ENCODE data around the gene LENG8. TPM values are rescaled to one million over a fixed set of nuclear protein-coding genes. Genes with fewer than 3 reads are reported as not detected.

The LENG8 gene
- total and polyA plus RNA-seq, 2 of the 13 experiments (the other 11 are each of a cell fraction or from before 2014, with no cell fraction given), result 14.3 to 41.9 TPM

DNA sequence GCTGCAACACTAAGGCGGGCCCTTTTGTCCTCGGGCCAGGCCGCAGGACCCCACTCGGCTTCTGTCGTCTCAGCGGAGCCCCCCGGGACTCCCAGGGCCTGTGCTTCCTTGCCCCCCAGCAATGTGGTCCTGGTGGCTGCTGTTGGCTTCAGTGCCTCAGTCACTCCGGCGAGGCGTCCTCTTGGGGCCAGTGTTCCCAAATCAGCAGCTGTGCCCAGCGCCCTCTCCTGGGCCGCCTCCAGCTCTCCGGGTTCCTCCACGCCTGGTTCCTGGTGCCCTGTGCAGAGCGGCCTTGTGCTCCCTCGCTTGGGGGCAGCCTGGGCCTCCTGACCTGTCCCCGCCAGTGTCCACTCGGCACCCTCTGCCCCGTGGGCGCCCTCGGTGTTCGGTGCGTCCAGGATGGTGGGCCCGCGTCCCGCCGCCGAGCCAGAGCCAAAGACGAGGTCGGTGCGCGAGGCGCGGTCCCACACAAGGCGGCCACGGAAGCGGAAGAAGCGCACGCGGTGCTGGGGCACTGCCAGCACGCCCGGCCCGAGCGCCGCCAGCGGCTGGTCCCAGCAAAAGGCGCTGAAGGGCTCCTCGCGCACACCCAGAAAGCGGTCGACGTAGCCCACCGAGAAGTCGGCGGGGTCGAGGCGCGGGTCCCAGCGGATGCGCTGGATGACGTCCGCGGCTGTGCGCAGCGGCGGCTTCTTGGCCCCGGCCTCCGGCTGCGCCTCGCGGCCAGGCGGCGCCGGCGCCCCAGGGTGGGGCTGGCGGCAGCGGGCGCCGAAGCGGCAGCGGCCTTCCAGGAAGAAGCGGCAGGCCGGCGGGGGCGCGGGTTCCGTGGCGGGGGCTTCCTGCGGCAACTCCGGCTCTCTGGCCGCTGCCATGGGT lies 13.9 kb downstream of the LENG8 start (continued):
- TF ChIP-seq, protein P1, sequence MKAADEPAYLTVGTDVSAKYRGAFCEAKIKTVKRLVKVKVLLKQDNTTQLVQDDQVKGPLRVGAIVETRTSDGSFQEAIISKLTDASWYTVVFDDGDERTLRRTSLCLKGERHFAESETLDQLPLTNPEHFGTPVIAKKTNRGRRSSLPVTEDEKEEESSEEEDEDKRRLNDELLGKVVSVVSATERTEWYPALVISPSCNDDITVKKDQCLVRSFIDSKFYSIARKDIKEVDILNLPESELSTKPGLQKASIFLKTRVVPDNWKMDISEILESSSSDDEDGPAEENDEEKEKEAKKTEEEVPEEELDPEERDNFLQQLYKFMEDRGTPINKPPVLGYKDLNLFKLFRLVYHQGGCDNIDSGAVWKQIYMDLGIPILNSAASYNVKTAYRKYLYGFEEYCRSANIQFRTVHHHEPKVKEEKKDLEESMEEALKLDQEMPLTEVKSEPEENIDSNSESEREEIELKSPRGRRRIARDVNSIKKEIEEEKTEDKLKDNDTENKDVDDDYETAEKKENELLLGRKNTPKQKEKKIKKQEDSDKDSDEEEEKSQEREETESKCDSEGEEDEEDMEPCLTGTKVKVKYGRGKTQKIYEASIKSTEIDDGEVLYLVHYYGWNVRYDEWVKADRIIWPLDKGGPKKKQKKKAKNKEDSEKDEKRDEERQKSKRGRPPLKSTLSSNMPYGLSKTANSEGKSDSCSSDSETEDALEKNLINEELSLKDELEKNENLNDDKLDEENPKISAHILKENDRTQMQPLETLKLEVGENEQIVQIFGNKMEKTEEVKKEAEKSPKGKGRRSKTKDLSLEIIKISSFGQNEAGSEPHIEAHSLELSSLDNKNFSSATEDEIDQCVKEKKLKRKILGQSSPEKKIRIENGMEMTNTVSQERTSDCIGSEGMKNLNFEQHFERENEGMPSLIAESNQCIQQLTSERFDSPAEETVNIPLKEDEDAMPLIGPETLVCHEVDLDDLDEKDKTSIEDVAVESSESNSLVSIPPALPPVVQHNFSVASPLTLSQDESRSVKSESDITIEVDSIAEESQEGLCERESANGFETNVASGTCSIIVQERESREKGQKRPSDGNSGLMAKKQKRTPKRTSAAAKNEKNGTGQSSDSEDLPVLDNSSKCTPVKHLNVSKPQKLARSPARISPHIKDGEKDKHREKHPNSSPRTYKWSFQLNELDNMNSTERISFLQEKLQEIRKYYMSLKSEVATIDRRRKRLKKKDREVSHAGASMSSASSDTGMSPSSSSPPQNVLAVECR (CRISPR knock-in tag; IDR thresholded peaks at IDR 0.05; ENCODE audit: borderline replicate concordance), result peak; percentile 84
- TF ChIP-seq ZNF772 (CRISPR knock-in tag; IDR thresholded peaks at IDR 0.05), result peak; percentile 62; the same call in 1 of the 2 replicates
- peak; percentile 21; the same call in 1 of the 2 replicates for TF ChIP-seq HOXA3 (CRISPR knock-in tag; IDR thresholded peaks at IDR 0.05)
- TF ChIP-seq KLF12 (CRISPR knock-in tag; IDR thresholded peaks at IDR 0.05; ENCODE audit: borderline replicate concordance), result no peak; the same call in 1 of the 2 replicates
- peak; percentile 89 for TF ChIP-seq ZNF883 (CRISPR knock-in tag; IDR thresholded peaks at IDR 0.05; ENCODE audit: not compliant biosample characterization)
- TF ChIP-seq, protein P2, sequence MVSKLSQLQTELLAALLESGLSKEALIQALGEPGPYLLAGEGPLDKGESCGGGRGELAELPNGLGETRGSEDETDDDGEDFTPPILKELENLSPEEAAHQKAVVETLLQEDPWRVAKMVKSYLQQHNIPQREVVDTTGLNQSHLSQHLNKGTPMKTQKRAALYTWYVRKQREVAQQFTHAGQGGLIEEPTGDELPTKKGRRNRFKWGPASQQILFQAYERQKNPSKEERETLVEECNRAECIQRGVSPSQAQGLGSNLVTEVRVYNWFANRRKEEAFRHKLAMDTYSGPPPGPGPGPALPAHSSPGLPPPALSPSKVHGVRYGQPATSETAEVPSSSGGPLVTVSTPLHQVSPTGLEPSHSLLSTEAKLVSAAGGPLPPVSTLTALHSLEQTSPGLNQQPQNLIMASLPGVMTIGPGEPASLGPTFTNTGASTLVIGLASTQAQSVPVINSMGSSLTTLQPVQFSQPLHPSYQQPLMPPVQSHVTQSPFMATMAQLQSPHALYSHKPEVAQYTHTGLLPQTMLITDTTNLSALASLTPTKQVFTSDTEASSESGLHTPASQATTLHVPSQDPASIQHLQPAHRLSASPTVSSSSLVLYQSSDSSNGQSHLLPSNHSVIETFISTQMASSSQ (IDR thresholded peaks at IDR 0.05; ENCODE audit: low read depth), result no peak
- TF ChIP-seq, protein P2 (CRISPR knock-in tag; IDR thresholded peaks at IDR 0.05; ENCODE audit: borderline replicate concordance), result 0 out of 2 replicates have a peak, but pooled peaks have one; percentile 18
- TF ChIP-seq TAF1 (CRISPR knock-in tag; IDR thresholded peaks at IDR 0.05), result peak; percentile 36; the same call in 1 of the 2 replicates
- TF ChIP-seq, protein P3, sequence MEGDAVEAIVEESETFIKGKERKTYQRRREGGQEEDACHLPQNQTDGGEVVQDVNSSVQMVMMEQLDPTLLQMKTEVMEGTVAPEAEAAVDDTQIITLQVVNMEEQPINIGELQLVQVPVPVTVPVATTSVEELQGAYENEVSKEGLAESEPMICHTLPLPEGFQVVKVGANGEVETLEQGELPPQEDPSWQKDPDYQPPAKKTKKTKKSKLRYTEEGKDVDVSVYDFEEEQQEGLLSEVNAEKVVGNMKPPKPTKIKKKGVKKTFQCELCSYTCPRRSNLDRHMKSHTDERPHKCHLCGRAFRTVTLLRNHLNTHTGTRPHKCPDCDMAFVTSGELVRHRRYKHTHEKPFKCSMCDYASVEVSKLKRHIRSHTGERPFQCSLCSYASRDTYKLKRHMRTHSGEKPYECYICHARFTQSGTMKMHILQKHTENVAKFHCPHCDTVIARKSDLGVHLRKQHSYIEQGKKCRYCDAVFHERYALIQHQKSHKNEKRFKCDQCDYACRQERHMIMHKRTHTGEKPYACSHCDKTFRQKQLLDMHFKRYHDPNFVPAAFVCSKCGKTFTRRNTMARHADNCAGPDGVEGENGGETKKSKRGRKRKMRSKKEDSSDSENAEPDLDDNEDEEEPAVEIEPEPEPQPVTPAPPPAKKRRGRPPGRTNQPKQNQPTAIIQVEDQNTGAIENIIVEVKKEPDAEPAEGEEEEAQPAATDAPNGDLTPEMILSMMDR (CRISPR knock-in tag; IDR thresholded peaks at IDR 0.05), result peak; percentile 70
- no peak for TF ChIP-seq ARNT (IDR thresholded peaks at IDR 0.05)
- TF ChIP-seq, protein P4, sequence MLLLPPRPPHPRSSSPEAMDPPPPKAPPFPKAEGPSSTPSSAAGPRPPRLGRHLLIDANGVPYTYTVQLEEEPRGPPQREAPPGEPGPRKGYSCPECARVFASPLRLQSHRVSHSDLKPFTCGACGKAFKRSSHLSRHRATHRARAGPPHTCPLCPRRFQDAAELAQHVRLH (CRISPR knock-in tag; IDR thresholded peaks at IDR 0.05; ENCODE audit: borderline replicate concordance, low read depth), result peak; percentile 55; the same call in 1 of the 2 replicates
- TF ChIP-seq ZNF790 (CRISPR knock-in tag; IDR thresholded peaks at IDR 0.05; ENCODE audit: borderline replicate concordance), result peak; percentile 55; the same call in 1 of the 2 replicates
- TF ChIP-seq ZNF326 (CRISPR knock-in tag; IDR thresholded peaks at IDR 0.05; ENCODE audit: borderline replicate concordance), result peak; percentile 80; the same call in 1 of the 2 replicates
- peak; percentile 68; the same call in 1 of the 2 replicates for TF ChIP-seq ZNF709 (CRISPR knock-in tag; IDR thresholded peaks at IDR 0.05)
- peak; percentile 89 for TF ChIP-seq NKX3-1 (CRISPR knock-in tag; IDR thresholded peaks at IDR 0.05)
- no peak for TF ChIP-seq FOXK1 (CRISPR knock-in tag; IDR thresholded peaks at IDR 0.05; ENCODE audit: borderline replicate concordance, low read depth)
- TF ChIP-seq, protein P5, sequence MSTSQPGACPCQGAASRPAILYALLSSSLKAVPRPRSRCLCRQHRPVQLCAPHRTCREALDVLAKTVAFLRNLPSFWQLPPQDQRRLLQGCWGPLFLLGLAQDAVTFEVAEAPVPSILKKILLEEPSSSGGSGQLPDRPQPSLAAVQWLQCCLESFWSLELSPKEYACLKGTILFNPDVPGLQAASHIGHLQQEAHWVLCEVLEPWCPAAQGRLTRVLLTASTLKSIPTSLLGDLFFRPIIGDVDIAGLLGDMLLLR (CRISPR knock-in tag; IDR thresholded peaks at IDR 0.05), result 0 out of 2 replicates have a peak, but pooled peaks have one; percentile 35

All from HepG2 (cell line).